Hepatocyte (in vitro differentiated cells): ENCODE results near the gene TMPO. TPM values are rescaled to one million over a fixed set of nuclear protein-coding genes. Genes with fewer than 3 reads are reported as not detected.
"Not testable (repeated sequence)": the region's sequence is repeated elsewhere in the genome, so short reads cannot be mapped to it uniquely, and the experiment has no call there.

Experiments used
- DNase-seq: peaks from one replicate; pipeline ENCODE4 v3.0.0-alpha.2; 2016; ENCODE audit warnings: low spot score
- H2AFZ ChIP-seq: fragments of 200-600 bp; sonication (generic); 2 replicates; pipeline ENCODE4 v1.6.0; 2016; ENCODE audit warnings: antibody characterized with exemption, mild to moderate bottlenecking
- H3K27ac ChIP-seq: fragments of 200-600 bp; sonication (generic); 2 replicates; pipeline ENCODE4 v1.5.1; 2016; ENCODE audit warnings: mild to moderate bottlenecking
- H3K27me3 ChIP-seq: fragments of 200-600 bp; sonication (generic); 2 replicates; pipeline ENCODE4 v1.6.1; 2016
- H3K36me3 ChIP-seq: fragments of 200-600 bp; sonication (generic); replicated peaks from 2 replicates; pipeline ENCODE4 v1.5.1; 2016; ENCODE audit warnings: low read depth; ENCODE audit not compliant: insufficient read depth
- H3K4me1 ChIP-seq: fragments of 200-600 bp; sonication (generic); 2 replicates; pipeline ENCODE4 v1.5.1; 2016; ENCODE audit warnings: mild to moderate bottlenecking, moderate library complexity; ENCODE audit not compliant: insufficient read depth
- H3K4me2 ChIP-seq: fragments of 200-600 bp; sonication (generic); 2 replicates; pipeline ENCODE4 v1.6.0; 2016
- H3K4me3 ChIP-seq: fragments of 200-600 bp; sonication (generic); 2 replicates; pipeline ENCODE4 v1.5.1; 2016; ENCODE audit warnings: mild to moderate bottlenecking
- H3K79me2 ChIP-seq: fragments of 200-600 bp; sonication (generic); 2 replicates; pipeline ENCODE4 v1.6.0; 2017; ENCODE audit warnings: mild to moderate bottlenecking
- H3K9me2 ChIP-seq: fragments of 200-600 bp; sonication (generic); replicated peaks from 2 replicates; pipeline ENCODE4 v1.6.0; 2017; ENCODE audit warnings: mild to moderate bottlenecking; ENCODE audit not compliant: insufficient read depth
- H3K9me3 ChIP-seq: fragments of 200-600 bp; sonication (generic); 2 replicates; pipeline ENCODE4 v1.5.1; 2016; ENCODE audit warnings: low read depth, mild to moderate bottlenecking
- H4K20me1 ChIP-seq: fragments of 200-600 bp; sonication (generic); 2 replicates; pipeline ENCODE4 v1.6.0; 2016; ENCODE audit warnings: mild to moderate bottlenecking; ENCODE audit not compliant: insufficient read depth, poor library complexity, severe bottlenecking
- CTCF ChIP-seq: fragments of 200-600 bp; sonication (generic); IDR thresholded peaks from 2 replicates; pipeline ENCODE4 v1.5.1; 2016; ENCODE audit warnings: antibody characterized with exemption, mild to moderate bottlenecking; ENCODE audit not compliant: poor library complexity
- EZH2 ChIP-seq: fragments of 200-600 bp; sonication (generic); IDR thresholded peaks from 2 replicates; pipeline ENCODE4 v1.6.1; 2016; ENCODE audit warnings: antibody characterized with exemption, mild to moderate bottlenecking, borderline replicate concordance
- EZH2phosphoT487 ChIP-seq: fragments of 200-600 bp; sonication (generic); IDR thresholded peaks from one replicate; pipeline ENCODE4 v1.6.1; 2018; ENCODE audit warnings: antibody characterized with exemption, mild to moderate bottlenecking, low read depth, moderate library complexity; ENCODE audit not compliant: unreplicated experiment, severe bottlenecking
- WGBS: methylation state at CpG from one replicate; pipeline ENCODE4 v1.1.6; 2016; ENCODE audit warnings: low lambda C conversion rate; ENCODE audit errors: missing lambda C conversion rate; 5-methylcytosine and 5-hydroxymethylcytosine counted together
- polyA plus RNA-seq: library from polyadenylated mRNA; unstranded; fragments of >200 nt; fragmentation: Nextera tagmentation; extraction: Ambion mirVana; gene quantifications from 2 replicates; pipeline ENCODE4 v1.2.1, GENCODE V29; 2016
- total RNA-seq: library from RNA; depleted of rRNA; stranded (reverse); fragments of >200 nt; gene quantifications from 2 replicates; pipeline ENCODE4 v1.2.3, GENCODE V29; 2014

TMPO gene
- total and polyA plus RNA-seq, 2 experiments from 2014 or later, result 28.1 to 115 TPM

GRCh38 chr12:98543701-98544100, 28.3 kb downstream of the TMPO start:
- Histone ChIP-seq H3K79me2 (peaks cover 30% of the 10 kb centered on the region), H3K4me3 (no peak overlapping the region), H3K4me1 (no peaks in the 10 kb centered on the region), H3K9me2 (no peaks in the 10 kb centered on the region), H3K9me3 (no peaks in the 10 kb centered on the region), H3K4me2 (no peak overlapping the region), H4K20me1 (no peaks in the 10 kb centered on the region), H3K36me3 (no peaks in the 10 kb centered on the region), H3K27ac (no peak overlapping the region), H3K27me3 (no peaks in the 10 kb centered on the region), H2AFZ (no peak overlapping the region)
- TF ChIP-seq CTCF, result no peak
- no peak for TF ChIP-seq EZH2phosphoT487
- no peak for TF ChIP-seq EZH2
- DNase-seq, result no peak

GRCh38 chr12:98544751-98545150, 29.4 kb downstream of the TMPO start:
- peaks cover 28% of the 10 kb centered on the region for H3K79me2 ChIP-seq
- DNase-seq, result no peak
- H3K27me3 ChIP-seq, result no peaks in the 10 kb centered on the region
- no peaks in the 10 kb centered on the region for H3K36me3 ChIP-seq
- no peak overlapping the region for H2AFZ ChIP-seq
- H3K4me2 ChIP-seq, result no peak overlapping the region
- 97% methylated on average over 1 of the region's 1 CpG for WGBS
- no peaks in the 10 kb centered on the region for H4K20me1 ChIP-seq
- H3K4me1 ChIP-seq, result no peaks in the 10 kb centered on the region
- no peaks in the 10 kb centered on the region for H3K9me3 ChIP-seq
- no peak overlapping the region for H3K27ac ChIP-seq
- H3K4me3 ChIP-seq, result no peak overlapping the region
- H3K9me2 ChIP-seq, result no peaks in the 10 kb centered on the region
- TF ChIP-seq EZH2 (no peak), EZH2phosphoT487 (no peak), CTCF (no peak)

GRCh38 chr12:98549371-98550110, 34.2 kb downstream of the TMPO start:
- no peak for DNase-seq
- H3K27me3 ChIP-seq, result no peaks in the 10 kb centered on the region
- H3K9me3 ChIP-seq, result no peaks in the 10 kb centered on the region
- no peak overlapping the region for H3K4me2 ChIP-seq
- no peaks in the 10 kb centered on the region for H3K9me2 ChIP-seq
- H3K4me1 ChIP-seq, result no peaks in the 10 kb centered on the region
- no peaks in the 10 kb centered on the region for H3K79me2 ChIP-seq
- H3K27ac ChIP-seq, result no peak overlapping the region
- H2AFZ ChIP-seq, result no peak overlapping the region
- no peaks in the 10 kb centered on the region for H4K20me1 ChIP-seq
- no peaks in the 10 kb centered on the region for H3K36me3 ChIP-seq
- no peak overlapping the region for H3K4me3 ChIP-seq
- WGBS, result 76% methylated on average over 5 of the region's 5 CpGs
- TF ChIP-seq EZH2 (no peak), CTCF (no peak), EZH2phosphoT487 (no peak)

- no peak overlapping the region for H3K4me2 ChIP-seq
- 91% methylated on average over 3 of the region's 3 CpGs for WGBS
- H3K9me2 ChIP-seq, result no peaks in the 10 kb centered on the region
- H3K27me3 ChIP-seq, result no peaks in the 10 kb centered on the region
- no peak overlapping the region for H3K4me3 ChIP-seq
- no peaks in the 10 kb centered on the region for H3K4me1 ChIP-seq
- H3K79me2 ChIP-seq, result no peaks in the 10 kb centered on the region
- H3K27ac ChIP-seq, result no peak overlapping the region
- no peaks in the 10 kb centered on the region for H3K9me3 ChIP-seq
- TF ChIP-seq EZH2 (no peak), CTCF (no peak), EZH2phosphoT487 (no peak)
- no peak for DNase-seq
- H4K20me1 ChIP-seq, result no peaks in the 10 kb centered on the region
- H3K36me3 ChIP-seq, result no peaks in the 10 kb centered on the region
- no peak overlapping the region for H2AFZ ChIP-seq
These were observed 36.4 kb downstream of the TMPO start for GRCh38 chr12:98551787-98552186.

GRCh38 chr12:98558097-98558496, 42.7 kb downstream of the TMPO start:
- H3K4me3 ChIP-seq, H2AFZ ChIP-seq, H3K4me2 ChIP-seq, H3K9me3 ChIP-seq, DNase-seq, H3K36me3 ChIP-seq, H3K9me2 ChIP-seq, H3K4me1 ChIP-seq, H4K20me1 ChIP-seq, H3K79me2 ChIP-seq, H3K27me3 ChIP-seq, H3K27ac ChIP-seq: not testable (repeated sequence)
- WGBS, result 94% methylated on average over 4 of the region's 4 CpGs
